H1 (cell line): Measurements from ENCODE around the gene CDRT4. TPM values are rescaled to one million over a fixed set of nuclear protein-coding genes. Genes with fewer than 3 reads are reported as not detected.

Source experiments
- EZH2 ChIP-seq: fragments of 200-600 bp; sonication (generic); IDR thresholded peaks from 2 replicates; pipeline ENCODE4 v1.7.1; 2012; ENCODE audit warnings: low read depth, mild to moderate bottlenecking, moderate library complexity, low read length, inconsistent platforms; ENCODE audit not compliant: severe bottlenecking
- polyA plus RNA-seq, 7 experiments: library from polyadenylated mRNA; depleted of rRNA in 3 of 7; stranded (reverse) in 5 of 7; unstranded in 2 of 7; fragments of >200 nt in 5 of 7; fragments of 200-250 nt in 2 of 7; gene quantifications; 1 replicate in 5 of 7; 2 replicates in 1 of 7; 4 replicates in 1 of 7; pipeline versions ENCODE4 v1.2.1 to v1.2.3, GENCODE V29; 2011 to 2013; ENCODE audit warnings: missing spikeins in 2 of 7, mixed read lengths in 2 of 7
- total RNA-seq: library from RNA; stranded (reverse); fragmentation: NEBNext Ultra II Directional; extraction: Animal tissue kit (Norgen Biotek cat#: 25700); gene quantifications from 2 replicates; pipeline ENCODE4 v1.2.1, GENCODE V29; 2021

The CDRT4 gene
- total and polyA plus RNA-seq, 2 of the 8 experiments (the other 6 are each of a cell fraction or from before 2014, with no cell fraction given) = 2.6 to 5.6 TPM

DNA sequence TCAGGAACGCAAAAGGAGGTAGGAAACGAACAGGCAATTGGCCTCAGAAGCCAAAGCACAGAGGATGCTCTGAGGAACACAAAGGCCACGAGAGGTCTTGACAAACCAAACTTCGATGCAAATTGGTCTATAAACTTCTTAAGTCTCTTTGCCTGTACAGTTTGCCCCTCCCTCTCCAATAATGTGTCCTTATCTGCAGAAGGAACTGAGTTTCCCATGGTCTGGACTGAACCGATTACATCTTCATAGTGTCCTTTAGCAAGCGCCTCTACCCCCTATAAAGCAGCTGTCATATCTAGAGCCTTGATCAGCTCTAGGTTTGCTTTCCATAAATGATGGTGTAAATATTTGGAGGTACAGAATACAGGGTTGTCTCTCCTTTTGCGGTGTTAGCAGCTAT, 3.1 kb upstream of the CDRT4 start (continued):
- TF ChIP-seq EZH2 = no peak
- TF ChIP-seq, all 59 proteins: peak for 0
